Hepatocyte (in vitro differentiated cells): Measurements from ENCODE around the gene NCOA7. TPM values are rescaled to one million over a fixed set of nuclear protein-coding genes. Genes with fewer than 3 reads are reported as not detected.

Experiments
- DNase-seq: peaks from one replicate; pipeline ENCODE4 v3.0.0-alpha.2; 2016; ENCODE audit warnings: low spot score
- H2AFZ ChIP-seq: fragments of 200-600 bp; sonication (generic); 2 replicates; pipeline ENCODE4 v1.6.0; 2016; ENCODE audit warnings: antibody characterized with exemption, mild to moderate bottlenecking
- H3K27ac ChIP-seq: fragments of 200-600 bp; sonication (generic); 2 replicates; pipeline ENCODE4 v1.5.1; 2016; ENCODE audit warnings: mild to moderate bottlenecking
- H3K27me3 ChIP-seq: fragments of 200-600 bp; sonication (generic); 2 replicates; pipeline ENCODE4 v1.6.1; 2016
- H3K36me3 ChIP-seq: fragments of 200-600 bp; sonication (generic); replicated peaks from 2 replicates; pipeline ENCODE4 v1.5.1; 2016; ENCODE audit warnings: low read depth; ENCODE audit not compliant: insufficient read depth
- H3K4me1 ChIP-seq: fragments of 200-600 bp; sonication (generic); 2 replicates; pipeline ENCODE4 v1.5.1; 2016; ENCODE audit warnings: mild to moderate bottlenecking, moderate library complexity; ENCODE audit not compliant: insufficient read depth
- H3K4me2 ChIP-seq: fragments of 200-600 bp; sonication (generic); 2 replicates; pipeline ENCODE4 v1.6.0; 2016
- H3K4me3 ChIP-seq: fragments of 200-600 bp; sonication (generic); 2 replicates; pipeline ENCODE4 v1.5.1; 2016; ENCODE audit warnings: mild to moderate bottlenecking
- H3K79me2 ChIP-seq: fragments of 200-600 bp; sonication (generic); 2 replicates; pipeline ENCODE4 v1.6.0; 2017; ENCODE audit warnings: mild to moderate bottlenecking
- H3K9me2 ChIP-seq: fragments of 200-600 bp; sonication (generic); replicated peaks from 2 replicates; pipeline ENCODE4 v1.6.0; 2017; ENCODE audit warnings: mild to moderate bottlenecking; ENCODE audit not compliant: insufficient read depth
- H3K9me3 ChIP-seq: fragments of 200-600 bp; sonication (generic); 2 replicates; pipeline ENCODE4 v1.5.1; 2016; ENCODE audit warnings: low read depth, mild to moderate bottlenecking
- H4K20me1 ChIP-seq: fragments of 200-600 bp; sonication (generic); 2 replicates; pipeline ENCODE4 v1.6.0; 2016; ENCODE audit warnings: mild to moderate bottlenecking; ENCODE audit not compliant: insufficient read depth, poor library complexity, severe bottlenecking
- EZH2 ChIP-seq: fragments of 200-600 bp; sonication (generic); IDR thresholded peaks from 2 replicates; pipeline ENCODE4 v1.6.1; 2016; ENCODE audit warnings: antibody characterized with exemption, mild to moderate bottlenecking, borderline replicate concordance
- EZH2phosphoT487 ChIP-seq: fragments of 200-600 bp; sonication (generic); IDR thresholded peaks from one replicate; pipeline ENCODE4 v1.6.1; 2018; ENCODE audit warnings: antibody characterized with exemption, mild to moderate bottlenecking, low read depth, moderate library complexity; ENCODE audit not compliant: unreplicated experiment, severe bottlenecking
- WGBS: methylation state at CpG from one replicate; pipeline ENCODE4 v1.1.6; 2016; ENCODE audit warnings: low lambda C conversion rate; ENCODE audit errors: missing lambda C conversion rate; 5-methylcytosine and 5-hydroxymethylcytosine counted together
- polyA plus RNA-seq: library from polyadenylated mRNA; unstranded; fragments of >200 nt; fragmentation: Nextera tagmentation; extraction: Ambion mirVana; gene quantifications from 2 replicates; pipeline ENCODE4 v1.2.1, GENCODE V29; 2016
- total RNA-seq: library from RNA; depleted of rRNA; stranded (reverse); fragments of >200 nt; gene quantifications from 2 replicates; pipeline ENCODE4 v1.2.3, GENCODE V29; 2014
- TF ChIP-seq, protein P1 (sequence below): fragments of 200-600 bp; sonication (generic); IDR thresholded peaks from 2 replicates; pipeline ENCODE4 v1.5.1; 2016; ENCODE audit warnings: antibody characterized with exemption, mild to moderate bottlenecking; ENCODE audit not compliant: poor library complexity

NCOA7 gene
- total and polyA plus RNA-seq, 2 experiments from 2014 or later = 17.3 to 42.0 TPM

DNA sequence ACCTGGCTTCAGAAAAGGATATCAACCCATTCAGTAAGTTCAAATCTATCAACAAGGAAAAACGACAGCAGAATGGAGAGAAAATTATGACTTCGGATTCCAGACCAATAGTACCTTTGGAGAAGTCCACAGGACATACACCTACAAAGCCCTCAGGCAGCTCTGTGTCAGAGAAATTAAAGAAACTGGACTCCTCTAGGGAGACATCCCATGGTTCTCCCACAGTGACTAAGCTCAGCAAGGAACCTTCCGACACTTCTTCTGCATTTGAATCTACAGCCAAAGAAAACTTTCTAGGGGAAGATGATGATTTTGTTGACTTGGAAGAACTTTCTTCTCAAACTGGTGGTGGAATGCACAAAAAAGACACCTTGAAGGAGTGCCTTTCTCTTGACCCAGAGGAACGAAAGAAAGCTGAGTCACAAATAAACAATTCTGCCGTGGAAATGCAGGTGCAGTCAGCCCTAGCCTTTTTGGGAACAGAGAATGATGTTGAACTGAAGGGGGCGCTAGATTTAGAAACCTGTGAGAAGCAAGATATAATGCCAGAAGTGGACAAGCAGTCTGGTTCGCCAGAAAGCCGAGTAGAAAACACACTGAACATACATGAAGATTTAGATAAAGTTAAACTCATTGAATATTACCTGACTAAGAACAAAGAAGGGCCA, 98.4 kb downstream of the NCOA7 start:
- Histone ChIP-seq H3K27ac (no peak overlapping the region), H3K4me3 (no peak overlapping the region), H3K27me3 (no peaks in the 10 kb centered on the region), H2AFZ (no peak overlapping the region), H3K79me2 (no peaks in the 10 kb centered on the region), H3K4me2 (no peak overlapping the region), H3K36me3 (no peaks in the 10 kb centered on the region), H3K4me1 (no peaks in the 10 kb centered on the region), H4K20me1 (no peaks in the 10 kb centered on the region), H3K9me2 (no peaks in the 10 kb centered on the region), H3K9me3 (no peaks in the 10 kb centered on the region)
- 75% methylated on average over 8 of the region's 8 CpGs for whole genome bisulfite sequencing
- peak; percentile 32 for DNase-seq
- no peak for TF ChIP-seq EZH2phosphoT487
- no peak for TF ChIP-seq EZH2
- TF ChIP-seq, protein P1, sequence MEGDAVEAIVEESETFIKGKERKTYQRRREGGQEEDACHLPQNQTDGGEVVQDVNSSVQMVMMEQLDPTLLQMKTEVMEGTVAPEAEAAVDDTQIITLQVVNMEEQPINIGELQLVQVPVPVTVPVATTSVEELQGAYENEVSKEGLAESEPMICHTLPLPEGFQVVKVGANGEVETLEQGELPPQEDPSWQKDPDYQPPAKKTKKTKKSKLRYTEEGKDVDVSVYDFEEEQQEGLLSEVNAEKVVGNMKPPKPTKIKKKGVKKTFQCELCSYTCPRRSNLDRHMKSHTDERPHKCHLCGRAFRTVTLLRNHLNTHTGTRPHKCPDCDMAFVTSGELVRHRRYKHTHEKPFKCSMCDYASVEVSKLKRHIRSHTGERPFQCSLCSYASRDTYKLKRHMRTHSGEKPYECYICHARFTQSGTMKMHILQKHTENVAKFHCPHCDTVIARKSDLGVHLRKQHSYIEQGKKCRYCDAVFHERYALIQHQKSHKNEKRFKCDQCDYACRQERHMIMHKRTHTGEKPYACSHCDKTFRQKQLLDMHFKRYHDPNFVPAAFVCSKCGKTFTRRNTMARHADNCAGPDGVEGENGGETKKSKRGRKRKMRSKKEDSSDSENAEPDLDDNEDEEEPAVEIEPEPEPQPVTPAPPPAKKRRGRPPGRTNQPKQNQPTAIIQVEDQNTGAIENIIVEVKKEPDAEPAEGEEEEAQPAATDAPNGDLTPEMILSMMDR = peak; percentile 24

DNA sequence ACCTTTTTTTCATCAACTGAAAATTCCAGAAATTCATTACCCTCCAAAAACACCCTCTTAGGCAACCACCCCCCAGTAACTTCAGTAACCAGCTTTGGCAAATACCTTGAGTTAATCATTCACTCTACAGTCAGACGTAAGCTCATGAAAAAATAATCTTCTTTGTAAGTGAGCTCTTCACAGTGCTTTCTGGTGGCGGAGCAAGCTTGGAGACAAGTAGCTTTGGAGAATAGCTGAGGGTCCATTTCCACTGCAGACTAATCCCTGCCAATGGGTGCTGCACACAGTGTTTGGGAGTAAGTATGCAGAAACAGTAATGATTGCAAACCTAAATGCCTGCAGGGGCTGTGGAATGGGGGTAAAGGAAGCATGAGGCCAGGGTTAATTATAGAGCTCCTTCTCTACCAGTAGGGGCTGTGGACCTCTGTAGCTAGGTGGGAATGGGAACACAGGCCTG, 109.0 kb downstream of the NCOA7 start:
- Histone ChIP-seq H3K36me3 (no peaks in the 10 kb centered on the region), H4K20me1 (no peaks in the 10 kb centered on the region), H3K27ac (peak overlapping the region; percentile 57), H3K79me2 (no peaks in the 10 kb centered on the region), H3K4me2 (peak overlapping the region; percentile 66), H3K4me1 (peaks cover 14% of the 10 kb centered on the region), H3K4me3 (no peak overlapping the region), H3K27me3 (no peaks in the 10 kb centered on the region), H3K9me3 (no peaks in the 10 kb centered on the region), H3K9me2 (no peaks in the 10 kb centered on the region), H2AFZ (no peak overlapping the region)
- DNase-seq = no peak
- TF ChIP-seq, protein P1 = no peak
- TF ChIP-seq EZH2 = no peak
- no peak for TF ChIP-seq EZH2phosphoT487
- 44% methylated on average over 2 of the region's 2 CpGs for WGBS

DNA sequence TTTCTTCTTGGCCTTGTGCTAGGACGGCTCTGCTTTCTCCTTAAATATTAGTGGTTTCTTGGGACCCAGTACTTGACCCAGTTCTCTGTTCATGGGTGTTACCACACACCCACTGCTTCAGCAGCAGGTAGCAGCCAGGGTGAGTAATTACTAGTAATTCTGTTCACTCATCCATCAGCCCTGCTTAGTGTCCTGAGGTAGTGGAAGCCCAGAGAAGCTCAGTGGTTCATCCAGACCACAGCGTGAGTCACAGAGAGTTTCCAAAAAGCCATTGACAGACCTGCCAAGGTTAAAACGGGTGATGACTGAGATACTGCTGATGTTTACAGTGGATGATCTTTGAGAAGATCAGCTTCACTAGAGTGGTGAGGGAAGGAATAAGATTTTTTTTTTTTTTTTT, 114.1 kb downstream of the NCOA7 start:
- Histone ChIP-seq H3K27me3 (no peaks in the 10 kb centered on the region), H3K36me3 (no peaks in the 10 kb centered on the region), H3K9me3 (no peaks in the 10 kb centered on the region), H3K4me3 (no peak overlapping the region), H4K20me1 (no peaks in the 10 kb centered on the region), H3K4me2 (no peak overlapping the region), H3K27ac (no peak overlapping the region), H3K79me2 (no peaks in the 10 kb centered on the region), H3K9me2 (no peaks in the 10 kb centered on the region), H2AFZ (no peak overlapping the region), H3K4me1 (peaks cover 6% of the 10 kb centered on the region)
- 72% methylated on average over 3 of the region's 3 CpGs for WGBS
- no peak for TF ChIP-seq EZH2
- no peak for TF ChIP-seq EZH2phosphoT487
- TF ChIP-seq, protein P1 = no peak
- no peak for DNase-seq
